HepG2 (cell line): Measurements from ENCODE around the gene CTDP1. TPM values are rescaled to one million over a fixed set of nuclear protein-coding genes. Genes with fewer than 3 reads are reported as not detected.
A peak's percentile ranks its signal among the peaks of the same experiment; 100 is the strongest.

Experiments
- EEA1 ChIP-seq: sonication (generic); formaldehyde crosslinking; IDR thresholded peaks from 2 replicates; pipeline ENCODE4 v1.5.1; 2020; ENCODE audit warnings: mild to moderate bottlenecking, missing genetic modification reagents, borderline replicate concordance
- ELF3 ChIP-seq: IDR thresholded peaks from 2 replicates; pipeline ENCODE4 v1.6.1; 2016; ENCODE audit warnings: missing genetic modification reagents, missing compliant biosample characterization
- FOXA3 ChIP-seq: IDR thresholded peaks from 2 replicates; pipeline ENCODE4 v1.6.1; 2016; ENCODE audit warnings: missing genetic modification reagents, missing compliant biosample characterization
- KDM1A ChIP-seq: IDR thresholded peaks from 2 replicates; pipeline ENCODE4 v1.6.1; 2016; ENCODE audit warnings: missing compliant biosample characterization
- KMT2A ChIP-seq: sonication (generic); formaldehyde crosslinking; IDR thresholded peaks from 2 replicates; pipeline ENCODE4 v1.4.0; 2020; ENCODE audit warnings: missing genetic modification reagents
- NCOR1 ChIP-seq: fragments of 200-600 bp; sonication (generic); IDR thresholded peaks from 2 replicates; pipeline ENCODE4 v1.7.0; 2017; ENCODE audit warnings: antibody characterized with exemption, low read length, borderline replicate concordance
- PCBP1 ChIP-seq: fragments of 200-400 bp; formaldehyde crosslinking; IDR thresholded peaks from 2 replicates; pipeline ENCODE4 v1.6.1; 2017; ENCODE audit warnings: mild to moderate bottlenecking, low read depth, low read length, borderline replicate concordance
- PRPF4 ChIP-seq: fragments of 200-400 bp; formaldehyde crosslinking; IDR thresholded peaks from 2 replicates; pipeline ENCODE4 v1.6.1; 2016; ENCODE audit warnings: low read length, low read depth; ENCODE audit not compliant: poor library complexity, severe bottlenecking
- SALL2 ChIP-seq: sonication (generic); formaldehyde crosslinking; IDR thresholded peaks from 2 replicates; pipeline ENCODE4 v1.8.1; 2023; ENCODE audit warnings: mild to moderate bottlenecking, missing genetic modification reagents, inconsistent platforms
- TEAD3 ChIP-seq: optimal IDR thresholded peaks from 2 replicates; pipeline ENCODE3; 2016; ENCODE audit warnings: borderline replicate concordance
- YEATS4 ChIP-seq: sonication (generic); formaldehyde crosslinking; IDR thresholded peaks from 2 replicates; pipeline ENCODE4 v1.4.0; 2020; ENCODE audit warnings: missing genetic modification reagents, borderline replicate concordance
- ZC3H4 ChIP-seq: sonication (generic); formaldehyde crosslinking; IDR thresholded peaks from 2 replicates; pipeline ENCODE4 v1.4.0; 2020; ENCODE audit warnings: missing genetic modification reagents, borderline replicate concordance
- ZFP36L1 ChIP-seq: sonication (generic); formaldehyde crosslinking; IDR thresholded peaks from 2 replicates; pipeline ENCODE4 v1.8.0; 2022; ENCODE audit warnings: mild to moderate bottlenecking, missing genetic modification reagents, moderate library complexity
- ZNF160 ChIP-seq: sonication (generic); formaldehyde crosslinking; IDR thresholded peaks from 2 replicates; pipeline ENCODE4 v1.8.0; 2022; ENCODE audit warnings: mild to moderate bottlenecking, inconsistent platforms, missing genetic modification reagents
- ZNF20 ChIP-seq: sonication (generic); formaldehyde crosslinking; IDR thresholded peaks from 2 replicates; pipeline ENCODE4 v1.4.0; 2020; ENCODE audit warnings: mild to moderate bottlenecking, moderate library complexity, missing genetic modification reagents
- ZNF7 ChIP-seq: IDR thresholded peaks from 2 replicates; pipeline ENCODE4 v1.6.1; 2016; ENCODE audit warnings: missing biosample characterization, missing genetic modification reagents
- ZNF720 ChIP-seq: sonication (generic); formaldehyde crosslinking; IDR thresholded peaks from 2 replicates; pipeline ENCODE4 v1.4.0; 2020; ENCODE audit warnings: missing genetic modification reagents
- polyA plus RNA-seq, 8 experiments: library from polyadenylated mRNA; depleted of rRNA in 3 of 8; stranded (reverse) in 7 of 8; unstranded in 1 of 8; fragments of >200 nt; fragmentation: Illumina TruSeq in 4 of 8; extraction: Trizol in 4 of 8; gene quantifications; 2 replicates each; pipeline versions ENCODE4 v1.2.1 to v1.2.3, GENCODE V29; 2011 to 2016; ENCODE audit warnings: low read depth in 4 of 8, missing spikeins in 1 of 8, mixed read lengths in 1 of 8; ENCODE audit not compliant: insufficient read depth in 1 of 8
- total RNA-seq, 5 experiments: library from RNA; depleted of rRNA; stranded (reverse); fragments of >200 nt; fragmentation: Illumina TruSeq; extraction: Trizol; gene quantifications; 2 replicates each; pipeline ENCODE4 v1.2.3, GENCODE V29; 2016; ENCODE audit warnings: low read depth in 1 of 5
- TF ChIP-seq, protein P1 (sequence below): IDR thresholded peaks from 2 replicates; pipeline ENCODE4 v1.6.1; 2016; ENCODE audit warnings: missing biosample characterization, missing genetic modification reagents, low read depth
- TF ChIP-seq, protein P2 (sequence below), 2 experiments: sonication (generic) in 1 of 2; formaldehyde crosslinking in 1 of 2; IDR thresholded peaks; 2 replicates each; pipeline versions ENCODE4 v1.6.1 to v1.9.0; 2014 to 2022; ENCODE audit warnings: antibody characterized with exemption in 1 of 2, borderline replicate concordance in 1 of 2, inconsistent platforms in 1 of 2, low read depth in 1 of 2, missing genetic modification reagents in 1 of 2
- TF ChIP-seq, protein P3 (sequence below): sonication (generic); formaldehyde crosslinking; IDR thresholded peaks from 2 replicates; pipeline ENCODE4 v1.4.0; 2020; ENCODE audit warnings: missing genetic modification reagents

The CTDP1 gene
- total and polyA plus RNA-seq, 2 of the 13 experiments (the other 11 are each of a cell fraction or from before 2014, with no cell fraction given): 6.9 to 11.0 TPM

- TF ChIP-seq ZNF720 (CRISPR knock-in tag) (no peak), TEAD3 (CRISPR knock-in tag) (peak; percentile 72), ZNF160 (CRISPR knock-in tag) (no peak), KDM1A (CRISPR knock-in tag) (0 out of 2 replicates have a peak, but pooled peaks have one; percentile 40), YEATS4 (no peak), ELF3 (CRISPR knock-in tag) (peak; percentile 82), ZC3H4 (CRISPR knock-in tag) (0 out of 2 replicates have a peak, but pooled peaks have one; percentile 43), PRPF4 (no peak), ZNF7 (no peak), ZFP36L1 (CRISPR knock-in tag) (0 out of 2 replicates have a peak, but pooled peaks have one; percentile 36), PCBP1 (no peak), ZNF20 (CRISPR knock-in tag) (no peak), SALL2 (CRISPR knock-in tag) (no peak), FOXA3 (CRISPR knock-in tag) (peak; percentile 70), NCOR1 (peak; percentile 52; the same call in 1 of the 2 replicates), EEA1 (CRISPR knock-in tag) (no peak), KMT2A (CRISPR knock-in tag) (no peak)
- TF ChIP-seq, protein P1, sequence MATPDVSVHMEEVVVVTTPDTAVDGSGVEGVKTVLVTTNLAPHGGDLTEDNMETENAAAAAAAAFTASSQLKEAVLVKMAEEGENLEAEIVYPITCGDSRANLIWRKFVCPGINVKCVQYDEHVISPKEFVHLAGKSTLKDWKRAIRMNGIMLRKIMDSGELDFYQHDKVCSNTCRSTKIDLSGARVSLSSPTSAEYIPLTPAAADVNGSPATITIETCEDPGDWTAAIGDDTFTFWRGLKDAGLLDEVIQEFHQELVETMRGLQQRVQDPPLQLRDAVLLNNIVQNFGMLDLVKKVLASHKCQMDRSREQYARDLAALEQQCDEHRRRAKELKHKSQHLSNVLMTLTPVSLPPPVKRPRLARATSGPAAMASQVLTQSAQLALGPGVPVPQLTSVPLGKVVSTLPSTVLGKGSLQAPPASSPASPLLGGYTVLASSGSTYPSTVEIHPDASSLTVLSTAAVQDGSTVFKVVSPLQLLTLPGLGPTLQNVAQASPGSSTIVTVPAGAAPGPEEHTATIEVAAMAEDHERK (CRISPR knock-in tag): no peak
- TF ChIP-seq, protein P2, sequence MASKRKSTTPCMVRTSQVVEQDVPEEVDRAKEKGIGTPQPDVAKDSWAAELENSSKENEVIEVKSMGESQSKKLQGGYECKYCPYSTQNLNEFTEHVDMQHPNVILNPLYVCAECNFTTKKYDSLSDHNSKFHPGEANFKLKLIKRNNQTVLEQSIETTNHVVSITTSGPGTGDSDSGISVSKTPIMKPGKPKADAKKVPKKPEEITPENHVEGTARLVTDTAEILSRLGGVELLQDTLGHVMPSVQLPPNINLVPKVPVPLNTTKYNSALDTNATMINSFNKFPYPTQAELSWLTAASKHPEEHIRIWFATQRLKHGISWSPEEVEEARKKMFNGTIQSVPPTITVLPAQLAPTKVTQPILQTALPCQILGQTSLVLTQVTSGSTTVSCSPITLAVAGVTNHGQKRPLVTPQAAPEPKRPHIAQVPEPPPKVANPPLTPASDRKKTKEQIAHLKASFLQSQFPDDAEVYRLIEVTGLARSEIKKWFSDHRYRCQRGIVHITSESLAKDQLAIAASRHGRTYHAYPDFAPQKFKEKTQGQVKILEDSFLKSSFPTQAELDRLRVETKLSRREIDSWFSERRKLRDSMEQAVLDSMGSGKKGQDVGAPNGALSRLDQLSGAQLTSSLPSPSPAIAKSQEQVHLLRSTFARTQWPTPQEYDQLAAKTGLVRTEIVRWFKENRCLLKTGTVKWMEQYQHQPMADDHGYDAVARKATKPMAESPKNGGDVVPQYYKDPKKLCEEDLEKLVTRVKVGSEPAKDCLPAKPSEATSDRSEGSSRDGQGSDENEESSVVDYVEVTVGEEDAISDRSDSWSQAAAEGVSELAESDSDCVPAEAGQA (IDR thresholded peaks at IDR 0.05; ENCODE audit: low read depth): no peak
- TF ChIP-seq, protein P2 (CRISPR knock-in tag; IDR thresholded peaks at IDR 0.05; ENCODE audit: borderline replicate concordance): no peak
- TF ChIP-seq, protein P3, sequence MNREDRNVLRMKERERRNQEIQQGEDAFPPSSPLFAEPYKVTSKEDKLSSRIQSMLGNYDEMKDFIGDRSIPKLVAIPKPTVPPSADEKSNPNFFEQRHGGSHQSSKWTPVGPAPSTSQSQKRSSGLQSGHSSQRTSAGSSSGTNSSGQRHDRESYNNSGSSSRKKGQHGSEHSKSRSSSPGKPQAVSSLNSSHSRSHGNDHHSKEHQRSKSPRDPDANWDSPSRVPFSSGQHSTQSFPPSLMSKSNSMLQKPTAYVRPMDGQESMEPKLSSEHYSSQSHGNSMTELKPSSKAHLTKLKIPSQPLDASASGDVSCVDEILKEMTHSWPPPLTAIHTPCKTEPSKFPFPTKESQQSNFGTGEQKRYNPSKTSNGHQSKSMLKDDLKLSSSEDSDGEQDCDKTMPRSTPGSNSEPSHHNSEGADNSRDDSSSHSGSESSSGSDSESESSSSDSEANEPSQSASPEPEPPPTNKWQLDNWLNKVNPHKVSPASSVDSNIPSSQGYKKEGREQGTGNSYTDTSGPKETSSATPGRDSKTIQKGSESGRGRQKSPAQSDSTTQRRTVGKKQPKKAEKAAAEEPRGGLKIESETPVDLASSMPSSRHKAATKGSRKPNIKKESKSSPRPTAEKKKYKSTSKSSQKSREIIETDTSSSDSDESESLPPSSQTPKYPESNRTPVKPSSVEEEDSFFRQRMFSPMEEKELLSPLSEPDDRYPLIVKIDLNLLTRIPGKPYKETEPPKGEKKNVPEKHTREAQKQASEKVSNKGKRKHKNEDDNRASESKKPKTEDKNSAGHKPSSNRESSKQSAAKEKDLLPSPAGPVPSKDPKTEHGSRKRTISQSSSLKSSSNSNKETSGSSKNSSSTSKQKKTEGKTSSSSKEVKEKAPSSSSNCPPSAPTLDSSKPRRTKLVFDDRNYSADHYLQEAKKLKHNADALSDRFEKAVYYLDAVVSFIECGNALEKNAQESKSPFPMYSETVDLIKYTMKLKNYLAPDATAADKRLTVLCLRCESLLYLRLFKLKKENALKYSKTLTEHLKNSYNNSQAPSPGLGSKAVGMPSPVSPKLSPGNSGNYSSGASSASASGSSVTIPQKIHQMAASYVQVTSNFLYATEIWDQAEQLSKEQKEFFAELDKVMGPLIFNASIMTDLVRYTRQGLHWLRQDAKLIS (CRISPR knock-in tag): no peak
Measured at GRCh38 chr18:79795446-79795845, 115.8 kb downstream of the CTDP1 start (continued).
